ENCODE results near the gene RUNX2.

RUNX2 gene

DNA sequence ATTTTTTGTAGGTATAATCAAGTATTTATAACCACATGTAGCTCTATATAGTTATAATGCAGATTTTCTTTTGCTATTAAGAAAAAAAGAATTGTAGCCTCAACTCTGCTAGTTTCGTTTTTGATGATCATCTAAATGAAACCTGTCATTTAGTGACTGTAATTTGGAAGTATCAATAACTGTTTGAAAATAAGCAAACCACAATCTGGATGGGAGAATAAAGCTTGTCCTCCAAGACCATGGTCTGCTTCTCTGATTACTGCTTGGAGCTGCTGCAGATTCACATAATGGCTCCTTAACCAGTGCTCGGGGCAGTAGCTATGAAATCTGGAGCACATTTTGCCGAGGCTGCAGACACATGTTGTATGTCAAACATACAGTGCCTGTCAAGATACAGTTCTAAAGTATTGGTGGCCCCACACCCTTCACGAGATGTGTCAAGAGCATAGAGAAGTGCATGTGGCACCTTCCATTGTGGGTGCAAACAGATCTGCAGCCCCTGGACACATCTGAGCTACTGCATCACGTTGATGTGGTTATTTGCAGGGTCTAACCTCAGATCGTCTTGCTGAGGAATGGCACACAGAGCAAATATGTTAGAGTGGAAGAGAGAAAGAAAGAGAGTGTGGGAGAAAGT is 305.3 kb downstream of the RUNX2 start:
- no peak for DNase-seq

DNA sequence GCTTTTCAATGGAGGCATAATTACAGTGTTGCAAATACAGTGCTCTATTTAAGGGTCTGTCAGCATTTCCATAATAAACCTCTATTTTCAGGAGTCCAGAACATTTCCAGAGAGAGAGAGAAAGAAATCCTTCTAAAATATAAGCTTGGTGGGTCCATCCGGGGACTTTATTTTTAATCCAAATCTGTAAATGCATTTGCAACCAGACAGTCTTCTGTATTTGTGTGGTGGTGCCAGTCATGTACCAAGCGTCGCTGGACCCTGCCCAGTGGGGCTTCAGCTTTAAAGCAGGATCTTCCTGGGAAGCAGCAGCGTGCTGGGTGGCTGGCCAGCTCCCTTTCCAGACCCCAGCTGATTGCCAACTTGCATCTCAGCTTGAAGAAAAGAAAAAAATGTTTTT is 306.1 kb downstream of the RUNX2 start:
- DNase-seq: no peak

GRCh38 chr6:45635284-45635867 is 307.2 kb downstream of the RUNX2 start:
- no peak for DNase-seq

GRCh38 chr6:45637056-45637455 is 308.9 kb downstream of the RUNX2 start:
- no peak for DNase-seq

DNA sequence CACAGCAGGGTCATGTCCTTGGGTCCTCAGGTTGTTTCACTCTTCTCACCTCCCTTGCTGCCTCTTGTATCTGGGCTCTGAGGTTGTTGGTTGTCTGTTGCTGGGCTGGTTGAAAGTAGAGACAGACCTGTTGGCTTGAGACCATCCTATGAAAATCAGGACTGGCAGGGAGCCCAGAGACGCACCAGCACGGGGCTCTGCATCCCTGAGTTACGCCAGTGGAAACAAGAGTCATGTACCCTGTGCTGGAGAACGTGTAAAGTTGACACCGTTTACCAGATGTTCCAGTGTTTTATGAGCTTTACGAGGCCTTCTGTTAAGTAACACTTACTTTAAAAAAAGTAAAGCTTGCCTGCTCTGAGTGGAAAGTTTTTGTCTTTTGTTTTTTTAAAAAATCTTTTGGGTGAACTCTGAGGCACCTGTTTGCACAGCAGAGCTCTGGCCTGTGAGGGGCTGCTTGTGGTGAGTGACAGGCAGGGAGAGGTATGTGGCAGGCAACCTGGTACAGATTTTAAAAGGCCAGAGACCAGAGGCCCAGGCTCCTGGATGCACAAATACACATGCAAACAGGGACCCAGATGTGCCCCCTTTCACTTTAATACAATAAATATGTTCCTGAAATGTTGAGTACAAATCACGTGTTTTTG is 309.6 kb downstream of the RUNX2 start:
- no peak for DNase-seq

DNA sequence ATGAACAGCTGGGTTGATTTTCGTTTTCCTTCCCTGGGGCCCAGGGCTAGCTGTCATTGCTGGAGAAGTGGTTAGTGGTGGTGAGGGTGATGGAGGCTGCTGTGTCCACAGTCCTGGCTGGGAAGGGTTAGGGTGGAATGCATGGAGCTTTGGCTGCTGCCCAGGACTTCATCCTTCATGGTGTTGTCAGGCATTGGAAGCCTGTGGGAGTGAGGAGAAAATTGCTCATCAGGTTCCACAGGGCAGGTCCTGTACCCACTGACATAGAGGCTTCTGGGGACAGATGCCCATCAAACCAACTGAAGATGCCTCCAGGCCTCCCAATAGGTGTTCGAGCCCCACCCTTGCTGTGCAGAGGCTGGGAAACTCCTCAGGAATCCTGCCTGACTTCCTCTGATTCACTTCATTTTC is 312.0 kb downstream of the RUNX2 start:
- DNase-seq: no peak

GRCh38 chr6:45640811-45641210 is 312.7 kb downstream of the RUNX2 start:
- DNase-seq: no peak

- DNase-seq: no peak
These were observed 314.4 kb downstream of the RUNX2 start for GRCh38 chr6:45642331-45643125.

DNA sequence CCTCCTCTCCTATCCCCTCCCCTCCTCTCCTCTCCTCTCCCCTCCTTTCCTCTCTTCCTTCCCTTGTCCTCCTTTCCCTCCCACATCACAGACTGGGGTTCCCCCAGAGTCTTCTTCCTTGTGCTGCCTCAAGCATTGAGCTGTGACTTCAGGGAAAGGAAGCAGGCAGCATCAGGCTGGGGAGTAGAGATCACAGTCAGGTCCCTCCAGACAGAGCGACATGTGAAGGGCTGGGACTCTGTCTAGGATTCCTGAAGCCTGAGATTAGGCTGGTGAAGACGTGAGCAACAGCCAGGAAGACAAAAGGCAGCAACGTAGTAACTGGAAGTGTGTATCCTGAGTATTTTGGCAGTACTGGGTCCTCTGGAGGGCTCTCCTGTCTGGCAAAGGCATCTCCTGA is 315.0 kb downstream of the RUNX2 start:
- DNase-seq: no peak

DNA sequence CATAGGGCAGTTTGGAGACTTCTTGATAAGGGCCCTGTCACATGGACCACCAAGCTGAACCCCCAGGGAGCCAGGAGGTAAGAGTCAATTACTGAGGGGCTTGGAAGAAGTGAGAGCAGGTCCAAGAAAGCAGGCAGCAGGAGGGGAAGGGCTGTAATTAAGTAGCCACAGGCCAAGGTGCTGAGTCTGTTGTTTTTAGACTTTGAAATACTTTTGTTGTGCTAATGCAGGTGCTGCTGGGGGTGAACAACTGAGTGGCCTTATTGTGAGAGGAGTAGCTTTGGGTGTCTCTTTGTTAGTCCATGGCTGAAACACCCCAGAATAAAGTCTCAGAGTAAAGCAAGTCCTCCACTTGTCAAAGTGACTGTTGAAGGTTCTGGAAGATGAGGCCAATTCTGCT is 316.6 kb downstream of the RUNX2 start:
- DNase-seq: no peak

DNA sequence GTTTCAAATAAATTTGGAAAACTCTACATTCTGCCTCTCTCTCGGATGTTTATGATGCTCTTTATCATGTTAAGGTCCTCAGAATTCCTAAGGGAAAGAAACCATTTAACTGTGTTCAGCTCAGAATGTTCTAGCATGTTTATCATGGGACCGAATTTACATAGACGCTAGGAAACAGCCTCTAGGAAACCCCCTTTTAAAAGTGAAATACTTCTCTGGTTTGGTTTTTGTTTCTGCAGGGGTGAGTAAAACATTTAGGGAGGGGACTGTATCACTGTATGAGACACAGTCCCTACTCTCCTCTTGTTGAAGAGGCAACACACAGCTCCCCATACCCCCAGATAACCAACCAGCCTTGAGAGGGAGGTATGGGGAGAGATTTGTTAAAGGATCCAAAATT is 317.2 kb downstream of the RUNX2 start:
- no peak for DNase-seq

GRCh38 chr6:45647341-45648261 is 319.5 kb downstream of the RUNX2 start:
- no peak for DNase-seq

DNA sequence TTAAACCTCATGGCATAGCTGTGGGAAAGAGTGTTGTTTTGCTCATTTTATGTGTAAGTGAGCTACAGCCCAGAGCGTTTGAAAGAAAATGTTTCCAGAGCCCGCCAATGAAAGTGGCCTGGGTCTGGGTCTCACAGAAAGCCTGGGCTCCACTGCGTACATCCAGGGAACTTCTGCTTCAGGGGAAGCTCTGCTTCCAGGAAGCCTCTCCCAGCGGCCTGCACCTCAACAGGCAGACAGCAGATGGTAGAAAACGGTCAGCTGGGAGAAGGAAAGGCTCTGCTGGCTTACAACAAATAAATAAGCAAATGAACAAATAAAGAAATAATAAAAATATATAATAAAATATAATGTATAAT is 320.1 kb downstream of the RUNX2 start:
- no peak for DNase-seq

GRCh38 chr6:45650524-45651135 is 322.5 kb downstream of the RUNX2 start:
- no peak for DNase-seq

DNA sequence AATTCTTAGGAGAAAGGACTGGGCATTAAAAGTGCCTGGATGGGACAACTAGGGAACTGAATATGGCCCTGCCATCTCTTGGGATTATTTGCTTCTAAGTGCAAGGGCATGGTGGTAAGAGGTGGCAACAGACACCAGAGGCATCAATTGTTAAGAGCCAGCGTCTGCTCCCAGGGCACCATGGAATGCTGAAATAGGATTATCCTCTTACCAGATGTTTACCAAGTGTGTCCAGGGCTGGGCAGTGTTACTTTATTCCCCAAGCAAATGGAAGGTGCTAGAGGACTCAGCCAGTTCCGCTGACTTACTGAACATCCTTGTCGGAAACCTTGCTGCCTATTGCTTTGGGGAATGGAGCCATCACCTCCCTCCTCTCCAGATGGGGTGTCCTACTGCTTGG is 323.2 kb downstream of the RUNX2 start:
- DNase-seq: no peak

DNA sequence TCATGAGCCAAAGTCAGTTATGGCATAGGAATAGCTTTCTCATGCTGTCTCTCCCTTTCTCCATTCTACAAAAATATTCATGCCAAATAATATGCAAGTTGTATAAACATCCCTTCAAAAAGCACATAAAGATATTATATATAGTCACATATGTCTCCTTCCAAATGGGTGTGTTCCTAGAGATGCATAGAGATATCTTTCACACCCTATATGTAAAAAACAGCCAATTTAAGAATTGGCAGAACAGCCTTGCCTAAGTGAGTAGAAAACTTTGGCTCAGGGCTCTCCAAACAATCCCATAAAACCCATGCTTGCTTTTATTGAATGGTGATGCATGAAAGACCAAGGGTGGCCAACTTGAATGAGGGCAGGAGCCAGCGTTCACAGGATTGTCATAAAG is 324.3 kb downstream of the RUNX2 start:
- no peak for DNase-seq

- no peak for DNase-seq
These were observed 325.2 kb downstream of the RUNX2 start for GRCh38 chr6:45653117-45653883.

DNA sequence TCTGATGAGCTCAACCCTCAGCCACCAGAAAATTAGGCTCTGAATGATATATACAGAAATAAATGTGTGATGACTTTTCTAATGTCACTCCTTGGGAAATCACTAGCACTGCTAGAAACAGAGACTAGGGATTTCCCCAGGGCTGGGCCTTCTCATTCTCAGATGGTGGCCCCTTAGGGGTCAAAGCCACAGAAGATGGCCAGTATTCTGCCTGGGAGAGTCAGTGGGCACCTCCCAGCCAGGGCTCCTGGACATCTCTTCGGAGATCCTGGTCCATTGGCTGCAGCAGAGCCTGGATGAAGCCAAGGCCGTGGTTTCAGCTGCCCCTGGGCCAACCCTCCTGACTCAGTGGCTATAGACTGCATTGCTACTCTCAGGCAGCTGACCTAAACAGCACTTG is 326.5 kb downstream of the RUNX2 start:
- DNase-seq: no peak

- DNase-seq: no peak
These were observed 327.8 kb downstream of the RUNX2 start for GRCh38 chr6:45655745-45656476.

GRCh38 chr6:45657226-45657625 is 329.1 kb downstream of the RUNX2 start:
- no peak for DNase-seq

DNA sequence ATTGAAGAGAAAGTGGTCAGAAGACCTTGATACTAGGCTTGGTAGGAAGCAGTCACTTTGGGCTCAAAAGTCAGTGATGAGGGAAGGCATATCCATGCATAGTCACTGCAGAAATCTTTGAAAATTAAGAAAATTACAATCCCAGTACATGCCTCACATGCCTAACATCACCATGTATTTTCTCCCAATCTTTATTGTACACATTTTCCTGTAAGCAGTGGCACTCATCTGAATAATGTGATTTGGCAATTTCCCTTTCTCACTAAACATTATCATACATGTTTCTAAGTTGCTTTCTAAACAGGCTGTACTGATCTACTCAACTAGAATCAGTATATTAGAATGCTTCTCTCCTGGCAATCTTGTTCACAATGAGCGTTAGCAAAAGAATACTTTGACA is 330.3 kb downstream of the RUNX2 start:
- no peak for DNase-seq
